NCI-H1694 treated with DMSO at 0.1 percent for 48 hours (cell line): ENCODE measurements around the gene FURIN.
"Not testable (repeated sequence)": the region's sequence is repeated elsewhere in the genome, so short reads cannot be mapped to it uniquely, and the experiment has no call there.

ENCODE experiments used
- DNase-seq: peaks from one replicate; lab custom pipeline; 2025; lab: John Stamatoyannopoulos, UW

FURIN gene

DNA sequence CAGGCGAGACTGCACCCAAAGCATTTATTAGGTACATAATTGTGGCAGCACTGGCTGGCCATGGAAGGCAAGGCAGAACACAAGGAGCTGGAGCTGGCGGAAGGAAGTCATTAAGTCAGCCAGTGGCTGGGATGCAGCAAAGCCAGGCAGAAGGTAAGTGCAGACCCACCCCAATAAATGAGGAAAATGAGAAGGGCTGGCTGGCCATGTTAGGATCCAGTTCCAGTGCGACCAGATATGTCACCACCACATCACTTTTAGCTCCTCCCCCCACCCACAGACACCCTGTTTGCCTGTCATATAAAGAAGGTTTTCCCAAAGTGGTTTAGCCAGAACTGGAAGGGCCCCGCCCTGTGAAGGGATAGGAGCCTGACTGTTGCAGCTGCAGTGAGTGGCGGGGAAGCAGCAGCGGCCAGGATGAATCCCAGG lies at the start of gene FURIN:
TSS of gene FURIN (plus strand) at position 328 of the 429 bp plus-strand sequence. CDS start 7,153 bp downstream, outside the sequence.
- DNase-seq, result no peak

- DNase-seq, result no peak
Observed at GRCh38 chr15:90819390-90819789, 49.0 kb upstream of the FURIN start.

DNA sequence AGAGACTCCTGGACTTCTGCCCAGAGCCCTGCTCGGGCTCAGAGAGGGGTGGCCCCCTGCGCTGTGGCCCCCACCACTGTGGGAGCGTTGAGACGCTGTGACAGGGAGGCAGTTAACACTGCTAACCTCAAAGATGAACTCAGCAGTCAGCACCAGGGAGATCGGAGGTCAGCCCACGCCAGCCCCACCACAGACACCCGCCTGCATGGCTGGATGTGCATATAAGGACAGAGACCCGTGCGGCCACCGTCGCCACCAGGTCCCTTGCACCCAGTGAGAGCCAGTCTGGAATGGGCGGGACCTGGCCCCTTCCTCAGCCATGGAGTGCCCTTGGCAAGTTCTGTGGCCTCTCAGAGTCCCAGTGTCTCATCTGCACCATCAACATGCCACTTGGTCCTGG lies 48.5 kb upstream of the FURIN start:
- DNase-seq, result no peak

GRCh38 chr15:90820481-90820880 lies 47.9 kb upstream of the FURIN start:
- peak; percentile 16 for DNase-seq

- no peak for DNase-seq
Observed at GRCh38 chr15:90822204-90822955, 46.0 kb upstream of the FURIN start.

DNA sequence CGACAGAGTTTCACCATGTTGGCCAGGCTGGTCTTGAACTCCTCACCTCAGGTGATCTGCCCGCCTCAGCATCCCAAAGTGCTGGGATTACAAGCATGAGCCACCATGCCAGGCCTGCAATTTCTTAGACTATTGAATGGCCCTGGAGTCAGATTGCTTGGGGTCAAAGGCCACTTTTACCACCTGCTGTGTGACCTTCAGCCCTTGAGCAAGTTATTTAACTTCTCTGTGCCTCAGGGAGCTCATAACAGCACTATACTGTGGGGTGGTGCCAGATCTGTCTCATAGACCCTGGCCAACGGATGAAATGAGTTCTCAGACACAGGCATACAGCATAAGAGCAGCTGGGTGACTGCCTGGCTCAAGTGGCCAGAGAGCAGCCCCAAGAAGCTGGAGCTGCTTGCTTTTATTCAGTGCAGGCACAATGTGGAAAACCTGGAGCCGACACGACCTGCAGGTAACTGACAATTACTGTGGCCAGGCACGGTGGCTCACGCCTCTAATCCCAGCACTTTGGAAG lies 44.9 kb upstream of the FURIN start:
- no peak for DNase-seq

- DNase-seq, result not testable (repeated sequence)
Observed at GRCh38 chr15:90825115-90825899, 43.1 kb upstream of the FURIN start.

DNA sequence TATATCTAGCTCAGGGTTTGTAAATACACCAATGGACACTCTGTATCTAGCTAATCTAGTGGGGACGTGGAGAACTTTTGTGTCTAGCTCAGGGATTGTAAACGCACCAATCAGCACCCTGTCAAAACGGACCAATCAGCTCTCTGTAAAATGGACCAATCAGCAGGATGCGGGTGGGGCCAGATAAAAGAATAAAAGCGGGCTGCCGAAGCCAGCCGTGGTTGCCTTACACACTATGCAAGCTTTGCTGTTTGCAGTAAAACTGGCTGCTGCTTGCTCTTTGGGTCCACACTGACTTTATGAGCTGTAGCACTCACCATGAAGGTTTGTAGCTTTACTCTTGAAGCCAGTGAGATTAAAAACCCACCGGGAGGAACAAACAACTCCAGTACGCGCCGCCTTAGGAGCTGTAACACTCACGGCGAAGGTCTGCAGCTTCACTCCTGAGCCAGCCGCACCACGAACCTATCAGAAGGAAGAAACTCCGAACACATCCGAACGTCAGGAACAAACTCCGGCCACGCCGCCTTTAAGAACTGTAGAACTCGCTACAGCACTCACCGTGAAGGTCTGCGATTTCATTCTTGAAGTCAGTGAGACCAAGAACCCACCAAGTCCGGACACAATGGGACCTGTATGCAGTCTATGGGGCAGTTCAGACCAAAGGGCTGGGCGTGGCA lies 42.0 kb upstream of the FURIN start:
- not testable (repeated sequence) for DNase-seq

- DNase-seq, result no peak
Observed at GRCh38 chr15:90826886-90827435, 41.4 kb upstream of the FURIN start.

- no peak for DNase-seq
Observed at GRCh38 chr15:90828111-90828510, 40.3 kb upstream of the FURIN start.

DNA sequence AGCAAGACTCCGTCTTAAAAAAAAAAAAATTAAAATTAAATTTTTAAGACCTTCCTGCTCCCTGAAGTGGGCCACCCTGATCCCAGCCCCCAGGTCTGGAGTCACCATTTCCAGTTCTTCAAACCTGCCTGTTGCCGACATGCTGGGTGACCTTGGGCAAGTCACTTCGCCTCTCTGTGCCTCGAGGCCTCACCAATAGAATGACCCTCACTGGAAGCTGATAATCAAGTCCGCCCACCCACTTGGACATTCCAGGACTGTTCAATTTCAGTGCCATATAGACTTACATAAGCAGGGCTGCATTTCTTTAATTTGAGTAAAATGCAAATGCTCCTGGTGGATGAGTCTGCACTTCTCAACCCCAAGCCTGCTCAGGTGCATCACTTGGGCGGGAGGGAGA lies 39.3 kb upstream of the FURIN start:
- DNase-seq, result no peak

- no peak for DNase-seq
Observed at GRCh38 chr15:90829942-90830440, 38.4 kb upstream of the FURIN start.

DNA sequence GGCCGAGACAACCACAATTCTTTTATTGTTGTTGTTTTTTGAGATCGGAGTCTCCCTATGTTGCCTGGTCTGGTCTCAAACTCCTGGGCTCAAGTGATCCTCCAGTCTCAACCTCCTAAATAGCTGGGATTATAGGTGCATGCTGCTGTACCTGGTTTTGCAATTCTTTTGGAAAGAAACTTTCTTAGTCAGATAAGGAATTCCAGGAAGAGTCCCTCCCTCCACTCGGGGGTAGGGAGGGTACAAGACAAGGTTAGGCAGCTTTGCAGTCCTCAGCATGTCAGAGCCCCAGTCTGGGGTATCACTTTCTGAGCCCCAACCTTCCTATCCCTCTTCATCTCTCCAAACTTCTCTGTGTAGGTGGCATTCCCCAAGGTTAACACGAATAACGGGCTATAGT lies 33.8 kb upstream of the FURIN start:
- no peak for DNase-seq

GRCh38 chr15:90836296-90836871 lies 32.0 kb upstream of the FURIN start:
- no peak for DNase-seq

GRCh38 chr15:90837094-90837493 lies 31.3 kb upstream of the FURIN start:
- no peak for DNase-seq

- DNase-seq, result no peak
Observed at GRCh38 chr15:90838139-90838538, 30.2 kb upstream of the FURIN start.

DNA sequence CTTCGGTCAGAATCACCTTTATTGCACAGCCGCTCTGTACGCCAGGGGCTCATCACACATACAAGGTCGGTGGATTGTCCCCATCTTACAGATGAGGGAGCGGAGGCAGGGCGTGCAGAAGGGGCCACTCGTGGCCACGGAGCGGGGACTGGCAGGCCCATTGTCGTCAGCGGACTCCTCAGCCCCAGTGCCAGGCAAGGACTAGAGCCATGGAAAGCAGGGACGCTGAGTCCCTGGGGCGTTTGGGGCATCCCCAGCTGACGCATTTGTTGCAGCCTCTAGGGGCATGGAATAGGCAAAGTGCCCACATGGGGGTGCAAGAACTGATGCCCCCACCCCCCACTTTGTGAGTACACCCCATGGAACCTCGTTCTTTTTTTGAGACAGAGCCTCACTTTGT lies 29.8 kb upstream of the FURIN start:
- no peak for DNase-seq

DNA sequence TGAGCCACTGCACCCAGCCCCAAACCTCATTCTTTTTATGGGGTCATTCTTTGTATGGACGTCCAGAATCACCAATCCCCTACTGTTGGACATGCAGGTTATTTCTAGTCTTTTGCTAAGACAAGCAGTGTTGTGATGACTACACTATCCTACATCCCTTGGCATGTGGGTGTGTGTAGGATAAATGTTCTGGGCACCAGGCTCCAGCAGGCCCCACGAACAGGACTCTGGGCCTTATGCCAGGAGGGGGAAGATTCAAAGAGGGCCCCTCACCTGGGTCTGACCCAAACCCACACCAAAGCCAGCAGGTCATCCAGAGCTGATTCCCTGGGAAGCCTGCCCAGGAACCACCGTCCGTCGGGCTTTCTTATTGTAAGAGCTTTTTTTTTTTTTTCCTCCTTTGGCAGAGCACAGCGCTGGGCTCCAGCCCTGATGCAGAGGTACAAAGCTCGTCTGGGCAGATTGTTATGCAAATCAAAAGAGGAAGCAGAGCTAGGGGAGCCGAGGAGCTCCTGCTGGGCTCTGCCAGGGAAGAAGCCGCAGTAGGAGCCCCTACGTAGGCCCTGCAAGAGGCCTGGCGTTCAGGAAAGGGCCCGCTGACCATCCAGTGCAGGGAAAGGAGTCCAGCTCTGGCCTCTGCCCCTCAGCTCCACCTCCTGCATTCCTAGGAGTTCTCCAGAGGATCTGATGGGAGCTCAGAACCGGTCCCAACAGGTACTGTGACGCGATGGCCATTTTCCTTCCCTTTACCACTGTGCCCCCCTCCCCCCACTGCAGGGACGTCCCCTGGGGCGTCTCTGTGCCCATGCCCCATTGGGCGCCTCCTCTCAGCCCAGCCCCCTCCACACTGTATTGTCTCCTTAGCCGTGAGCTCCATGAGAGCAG lies 29.0 kb upstream of the FURIN start:
- no peak for DNase-seq

GRCh38 chr15:90840157-90840855 lies 28.1 kb upstream of the FURIN start:
- no peak for DNase-seq

DNA sequence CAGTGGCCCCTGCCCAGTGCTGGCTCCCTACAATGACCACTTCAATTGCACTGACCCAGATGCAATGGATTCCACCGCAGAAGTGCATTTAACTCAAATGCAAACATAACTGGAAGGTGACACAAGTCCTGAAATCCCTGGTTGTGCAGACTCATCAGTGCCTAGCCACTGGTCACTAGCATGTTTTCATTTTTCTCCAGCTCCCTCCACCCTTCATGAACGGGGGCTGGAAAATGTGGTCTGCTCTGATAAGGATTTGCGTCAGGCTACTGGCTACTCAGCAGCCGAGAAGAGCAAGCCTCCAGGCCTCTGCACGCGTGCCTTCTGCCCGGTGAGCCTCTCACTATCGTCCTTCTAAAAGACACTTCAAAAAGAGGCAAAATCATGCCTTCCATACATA lies 27.4 kb upstream of the FURIN start:
- no peak for DNase-seq
